Measurements from ENCODE around the gene PARD6B. TPM values are rescaled to one million over a fixed set of nuclear protein-coding genes. Genes with fewer than 3 reads are reported as not detected.

The PARD6B gene
- total and polyA plus RNA-seq, 2 of the 13 experiments (the other 11 are each of a cell fraction or from before 2014, with no cell fraction given): 6.9 to 22.2 TPM

- TF ChIP-seq, protein P1, sequence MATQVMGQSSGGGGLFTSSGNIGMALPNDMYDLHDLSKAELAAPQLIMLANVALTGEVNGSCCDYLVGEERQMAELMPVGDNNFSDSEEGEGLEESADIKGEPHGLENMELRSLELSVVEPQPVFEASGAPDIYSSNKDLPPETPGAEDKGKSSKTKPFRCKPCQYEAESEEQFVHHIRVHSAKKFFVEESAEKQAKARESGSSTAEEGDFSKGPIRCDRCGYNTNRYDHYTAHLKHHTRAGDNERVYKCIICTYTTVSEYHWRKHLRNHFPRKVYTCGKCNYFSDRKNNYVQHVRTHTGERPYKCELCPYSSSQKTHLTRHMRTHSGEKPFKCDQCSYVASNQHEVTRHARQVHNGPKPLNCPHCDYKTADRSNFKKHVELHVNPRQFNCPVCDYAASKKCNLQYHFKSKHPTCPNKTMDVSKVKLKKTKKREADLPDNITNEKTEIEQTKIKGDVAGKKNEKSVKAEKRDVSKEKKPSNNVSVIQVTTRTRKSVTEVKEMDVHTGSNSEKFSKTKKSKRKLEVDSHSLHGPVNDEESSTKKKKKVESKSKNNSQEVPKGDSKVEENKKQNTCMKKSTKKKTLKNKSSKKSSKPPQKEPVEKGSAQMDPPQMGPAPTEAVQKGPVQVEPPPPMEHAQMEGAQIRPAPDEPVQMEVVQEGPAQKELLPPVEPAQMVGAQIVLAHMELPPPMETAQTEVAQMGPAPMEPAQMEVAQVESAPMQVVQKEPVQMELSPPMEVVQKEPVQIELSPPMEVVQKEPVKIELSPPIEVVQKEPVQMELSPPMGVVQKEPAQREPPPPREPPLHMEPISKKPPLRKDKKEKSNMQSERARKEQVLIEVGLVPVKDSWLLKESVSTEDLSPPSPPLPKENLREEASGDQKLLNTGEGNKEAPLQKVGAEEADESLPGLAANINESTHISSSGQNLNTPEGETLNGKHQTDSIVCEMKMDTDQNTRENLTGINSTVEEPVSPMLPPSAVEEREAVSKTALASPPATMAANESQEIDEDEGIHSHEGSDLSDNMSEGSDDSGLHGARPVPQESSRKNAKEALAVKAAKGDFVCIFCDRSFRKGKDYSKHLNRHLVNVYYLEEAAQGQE (IDR thresholded peaks at IDR 0.05; ENCODE audit: borderline replicate concordance in 1 of 2, low read depth in 1 of 2, low read length in 2 of 2): no peak
- TF ChIP-seq ZNF513 (CRISPR knock-in tag; conservative IDR thresholded peaks at IDR 0.05): no peak
- TF ChIP-seq KDM2A (CRISPR knock-in tag; IDR thresholded peaks at IDR 0.05; ENCODE audit: borderline replicate concordance, low read depth): no peak; the same call in 1 of the 2 replicates
- TF ChIP-seq RARG (CRISPR knock-in tag; IDR thresholded peaks at IDR 0.05; ENCODE audit: low read depth): no peak
- no peak for TF ChIP-seq ZNF30 (CRISPR knock-in tag; IDR thresholded peaks at IDR 0.05)
- TF ChIP-seq, protein P2, sequence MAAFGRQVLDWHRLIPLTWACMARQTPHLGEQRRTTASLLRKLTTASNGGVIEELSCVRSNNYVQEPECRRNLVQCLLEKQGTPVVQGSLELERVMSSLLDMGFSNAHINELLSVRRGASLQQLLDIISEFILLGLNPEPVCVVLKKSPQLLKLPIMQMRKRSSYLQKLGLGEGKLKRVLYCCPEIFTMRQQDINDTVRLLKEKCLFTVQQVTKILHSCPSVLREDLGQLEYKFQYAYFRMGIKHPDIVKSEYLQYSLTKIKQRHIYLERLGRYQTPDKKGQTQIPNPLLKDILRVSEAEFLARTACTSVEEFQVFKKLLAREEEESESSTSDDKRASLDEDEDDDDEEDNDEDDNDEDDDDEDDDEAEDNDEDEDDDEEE (CRISPR knock-in tag; IDR thresholded peaks at IDR 0.05): no peak
- no peak for TF ChIP-seq NR3C1 (CRISPR knock-in tag; IDR thresholded peaks at IDR 0.05)
- TF ChIP-seq ZEB1 (IDR thresholded peaks at IDR 0.05; ENCODE audit: insufficient replicate concordance, low read depth): no peak
- no peak for TF ChIP-seq ZNF24 (IDR thresholded peaks at IDR 0.05)
- no peak for TF ChIP-seq TBX3 (IDR thresholded peaks at IDR 0.05; ENCODE audit: borderline replicate concordance)
- TF ChIP-seq ZBTB49 (CRISPR knock-in tag; IDR thresholded peaks at IDR 0.05; ENCODE audit: borderline replicate concordance): no peak
- TF ChIP-seq NFIC (IDR thresholded peaks at IDR 0.05; ENCODE audit: low read length): no peak
- no peak for TF ChIP-seq MLLT10 (CRISPR knock-in tag; IDR thresholded peaks at IDR 0.05)
- TF ChIP-seq, protein P3, sequence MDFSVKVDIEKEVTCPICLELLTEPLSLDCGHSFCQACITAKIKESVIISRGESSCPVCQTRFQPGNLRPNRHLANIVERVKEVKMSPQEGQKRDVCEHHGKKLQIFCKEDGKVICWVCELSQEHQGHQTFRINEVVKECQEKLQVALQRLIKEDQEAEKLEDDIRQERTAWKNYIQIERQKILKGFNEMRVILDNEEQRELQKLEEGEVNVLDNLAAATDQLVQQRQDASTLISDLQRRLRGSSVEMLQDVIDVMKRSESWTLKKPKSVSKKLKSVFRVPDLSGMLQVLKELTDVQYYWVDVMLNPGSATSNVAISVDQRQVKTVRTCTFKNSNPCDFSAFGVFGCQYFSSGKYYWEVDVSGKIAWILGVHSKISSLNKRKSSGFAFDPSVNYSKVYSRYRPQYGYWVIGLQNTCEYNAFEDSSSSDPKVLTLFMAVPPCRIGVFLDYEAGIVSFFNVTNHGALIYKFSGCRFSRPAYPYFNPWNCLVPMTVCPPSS (IDR thresholded peaks at IDR 0.05): no peak
Observed at GRCh38 chr20:50710492-50711063, 20.8 kb upstream of the PARD6B start (continued).

Data from HepG2 (cell line).